NCI-H526 (cell line): ENCODE measurements around the gene CFB.
"Not testable (repeated sequence)": the region's sequence is repeated elsewhere in the genome, so short reads cannot be mapped to it uniquely, and the experiment has no call there.

ENCODE experiments used
- DNase-seq, 2 experiments: peaks; one replicate each; lab custom pipeline; 2025; lab: John Stamatoyannopoulos, UW

The CFB gene

GRCh38 chr6:31971279-31971992, 25.5 kb downstream of the CFB start:
- no peak for DNase-seq

GRCh38 chr6:31971993-31972708, 26.3 kb downstream of the CFB start, which contains the start of gene DXO:
TSS of gene DXO (minus strand) at chr6:31972138. CDS start at chr6:31971675, 463 bp downstream.
- peak; percentile 97 to 98 for DNase-seq

- no peak for DNase-seq
Measured at GRCh38 chr6:31972709-31973350, 26.9 kb downstream of the CFB start.

- DNase-seq: not testable (repeated sequence)
Measured at GRCh38 chr6:31976065-31976464, 30.2 kb downstream of the CFB start.

GRCh38 chr6:31977816-31978431, 32.0 kb downstream of the CFB start:
- no peak for DNase-seq

GRCh38 chr6:31978831-31979230, 32.9 kb downstream of the CFB start:
- no peak for DNase-seq

- DNase-seq: no peak
Measured at GRCh38 chr6:31979238-31979898, 33.5 kb downstream of the CFB start.

GRCh38 chr6:31980195-31980876, 34.4 kb downstream of the CFB start:
- not testable (repeated sequence) for DNase-seq

GRCh38 chr6:31980998-31981397, 35.1 kb downstream of the CFB start:
- DNase-seq: not testable (repeated sequence)

- not testable (repeated sequence) for DNase-seq
Measured at GRCh38 chr6:31981744-31982143, 35.8 kb downstream of the CFB start, which contains the start of gene C4A. TSS of gene C4A (plus strand) at chr6:31982057. CDS start at chr6:31982108, 51 bp downstream.

- not testable (repeated sequence) for DNase-seq
Measured at GRCh38 chr6:31989363-31989762, 43.5 kb downstream of the CFB start.

GRCh38 chr6:31994421-31994820, 48.5 kb downstream of the CFB start:
- not testable (repeated sequence) for DNase-seq

GRCh38 chr6:31996385-31996784, 50.5 kb downstream of the CFB start:
- not testable (repeated sequence) for DNase-seq
